ENCODE measurements around the gene LTBP3. TPM values are rescaled to one million over a fixed set of nuclear protein-coding genes. Genes with fewer than 3 reads are reported as not detected.

LTBP3 gene
- total RNA-seq, 2 experiments from 2014 or later: 11.2 to 13.8 TPM

DNA sequence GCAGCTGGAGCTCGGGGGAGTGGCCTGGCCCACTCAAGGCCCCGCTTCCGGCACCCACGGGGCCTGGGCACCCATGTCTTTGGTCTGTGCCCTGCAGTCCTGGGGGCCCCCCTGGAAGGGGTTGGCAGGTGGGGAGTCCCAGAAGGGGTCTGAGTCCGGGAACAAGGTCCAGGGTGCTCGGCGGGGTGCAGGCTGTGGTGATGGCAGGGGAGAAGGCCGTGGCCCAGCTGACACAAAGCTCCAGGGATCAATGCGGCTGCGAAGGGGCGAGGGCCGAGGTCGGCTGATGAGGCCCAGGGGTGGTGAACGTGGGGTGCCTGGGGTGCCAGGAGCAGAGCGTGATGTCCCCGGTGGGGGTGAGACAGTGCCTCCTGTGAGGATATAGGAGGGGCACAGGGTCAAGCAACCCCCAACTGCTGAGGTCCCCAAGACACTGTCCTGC, 40.1 kb upstream of the LTBP3 start:
- ChIA-PET CTCF (ENCODE audit: unreplicated experiment) (no interaction called here), POLR2A (no interaction called here)
- no peaks in the 10 kb centered on the region for H3K9me2 ChIP-seq (ENCODE audit: insufficient read depth, low read length)
- H3K4me3 ChIP-seq (ENCODE audit: low read depth, low read length, poor library complexity, severe bottlenecking): no peak overlapping the region
- DNase-seq (ENCODE audit: low spot score): no peak
- no peak overlapping the region for H3K4me2 ChIP-seq (ENCODE audit: low read length)
- TF ChIP-seq, protein P1, sequence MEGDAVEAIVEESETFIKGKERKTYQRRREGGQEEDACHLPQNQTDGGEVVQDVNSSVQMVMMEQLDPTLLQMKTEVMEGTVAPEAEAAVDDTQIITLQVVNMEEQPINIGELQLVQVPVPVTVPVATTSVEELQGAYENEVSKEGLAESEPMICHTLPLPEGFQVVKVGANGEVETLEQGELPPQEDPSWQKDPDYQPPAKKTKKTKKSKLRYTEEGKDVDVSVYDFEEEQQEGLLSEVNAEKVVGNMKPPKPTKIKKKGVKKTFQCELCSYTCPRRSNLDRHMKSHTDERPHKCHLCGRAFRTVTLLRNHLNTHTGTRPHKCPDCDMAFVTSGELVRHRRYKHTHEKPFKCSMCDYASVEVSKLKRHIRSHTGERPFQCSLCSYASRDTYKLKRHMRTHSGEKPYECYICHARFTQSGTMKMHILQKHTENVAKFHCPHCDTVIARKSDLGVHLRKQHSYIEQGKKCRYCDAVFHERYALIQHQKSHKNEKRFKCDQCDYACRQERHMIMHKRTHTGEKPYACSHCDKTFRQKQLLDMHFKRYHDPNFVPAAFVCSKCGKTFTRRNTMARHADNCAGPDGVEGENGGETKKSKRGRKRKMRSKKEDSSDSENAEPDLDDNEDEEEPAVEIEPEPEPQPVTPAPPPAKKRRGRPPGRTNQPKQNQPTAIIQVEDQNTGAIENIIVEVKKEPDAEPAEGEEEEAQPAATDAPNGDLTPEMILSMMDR (conservative IDR thresholded peaks at IDR 0.05; ENCODE audit: low read length): no peak
- no peak for TF ChIP-seq EZH2phosphoT487 (IDR thresholded peaks at IDR 0.05; ENCODE audit: borderline replicate concordance, low read depth, low read length)
- H3K36me3 ChIP-seq (ENCODE audit: insufficient read depth, low read length): peaks cover 26% of the 10 kb centered on the region
- no peak overlapping the region for H3K27ac ChIP-seq (ENCODE audit: low read depth, low read length, poor library complexity, severe bottlenecking)
- H3K79me2 ChIP-seq (ENCODE audit: insufficient read depth, low read depth, low read length): no peaks in the 10 kb centered on the region
- intact Hi-C loops (cut with micrococcal nuclease; ENCODE audit: unreplicated experiment): no loop called here
- peaks cover 8% of the 10 kb centered on the region for H3K4me1 ChIP-seq (ENCODE audit: insufficient read depth, low read length, poor library complexity, severe bottlenecking)
- H2AFZ ChIP-seq (ENCODE audit: low read length): no peak overlapping the region
- H4K20me1 ChIP-seq (ENCODE audit: insufficient read depth, low read length): no peaks in the 10 kb centered on the region
- no peaks in the 10 kb centered on the region for H3K9me3 ChIP-seq (ENCODE audit: low read length)
- BruUV-seq (replicated peaks): no TSS peak

DNA sequence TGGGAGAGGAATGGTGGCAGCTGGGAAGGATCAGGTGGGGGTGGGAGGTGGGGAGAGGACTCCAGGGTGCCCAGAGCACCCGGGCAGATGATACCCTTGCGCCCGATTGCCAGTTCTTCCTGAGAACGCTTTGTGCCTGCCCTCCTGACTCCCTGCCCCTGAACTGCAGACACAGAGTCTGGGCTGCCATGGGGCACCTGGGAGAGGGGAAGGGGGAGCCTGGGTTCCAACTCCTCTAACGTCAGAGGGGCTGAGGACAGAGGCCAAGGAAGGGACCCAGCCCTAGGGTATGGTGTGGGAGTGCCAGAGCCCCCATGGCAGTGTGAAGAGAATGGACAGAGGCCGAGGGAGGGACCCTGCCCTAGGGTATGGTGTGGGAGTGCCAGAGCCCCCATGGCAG, 38.4 kb upstream of the LTBP3 start:
- BruUV-seq (replicated peaks): no TSS peak
- no peak for DNase-seq (ENCODE audit: low spot score)
- ChIA-PET POLR2A (no interaction called here), CTCF (ENCODE audit: unreplicated experiment) (no interaction called here)
- Histone ChIP-seq H2AFZ (ENCODE audit: low read length) (no peak overlapping the region), H3K36me3 (ENCODE audit: insufficient read depth, low read length) (peaks cover 19% of the 10 kb centered on the region; the same call in 1 of the 2 replicates), H3K9me2 (ENCODE audit: insufficient read depth, low read length) (no peaks in the 10 kb centered on the region), H3K79me2 (ENCODE audit: insufficient read depth, low read depth, low read length) (no peaks in the 10 kb centered on the region), H3K9me3 (ENCODE audit: low read length) (no peaks in the 10 kb centered on the region), H3K27ac (ENCODE audit: low read depth, low read length, poor library complexity, severe bottlenecking) (no peak overlapping the region), H3K4me1 (ENCODE audit: insufficient read depth, low read length, poor library complexity, severe bottlenecking) (no peaks in the 10 kb centered on the region), H3K4me2 (ENCODE audit: low read length) (no peak overlapping the region), H3K4me3 (ENCODE audit: low read depth, low read length, poor library complexity, severe bottlenecking) (no peak overlapping the region), H4K20me1 (ENCODE audit: insufficient read depth, low read length) (no peaks in the 10 kb centered on the region)
- intact Hi-C loops (cut with micrococcal nuclease; ENCODE audit: unreplicated experiment): no loop called here
- TF ChIP-seq EZH2phosphoT487 (IDR thresholded peaks at IDR 0.05; ENCODE audit: borderline replicate concordance, low read depth, low read length): no peak
- TF ChIP-seq, protein P1 (conservative IDR thresholded peaks at IDR 0.05; ENCODE audit: low read length): no peak

DNA sequence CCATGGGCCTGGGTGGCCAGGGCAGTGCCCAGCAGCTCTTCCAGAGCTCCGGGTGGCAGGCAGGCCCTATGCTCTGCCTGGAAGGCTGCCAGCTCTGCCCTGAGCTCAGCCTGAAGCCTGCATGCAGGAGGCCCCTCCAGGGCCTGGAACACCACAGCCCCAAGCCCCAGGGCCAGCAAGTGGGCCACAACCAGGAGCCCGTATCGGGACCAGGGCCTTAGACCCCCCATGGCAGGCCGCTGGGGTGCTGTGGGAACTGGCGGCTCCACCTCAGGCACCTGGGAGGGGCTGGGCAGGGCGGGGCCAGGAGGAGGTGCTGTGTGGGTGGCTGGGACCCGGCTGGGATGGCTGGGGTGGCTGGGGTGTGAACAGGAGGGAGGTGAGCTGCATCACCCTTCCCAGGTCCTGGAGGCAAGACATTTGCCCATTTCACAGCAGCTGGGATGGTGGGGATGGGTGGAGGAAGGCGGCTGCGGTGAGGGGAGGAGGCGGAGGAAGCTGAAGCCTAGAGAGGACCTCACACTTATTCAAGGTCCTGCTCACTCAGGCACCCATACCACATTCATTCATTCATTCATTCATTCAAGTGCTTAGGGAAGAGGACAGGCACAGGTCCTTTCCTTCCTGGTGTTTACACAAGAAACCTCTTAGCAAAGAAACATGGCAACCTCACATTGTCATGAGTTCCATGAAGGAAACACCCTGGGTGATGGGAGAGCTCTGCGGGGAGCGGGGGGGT, 37.6 kb upstream of the LTBP3 start, which contains the start of gene KCNK7:
Gene KCNK7, minus strand, starts transcription at position 258 of the 739 bp plus-strand sequence. Its CDS starts 28 bp downstream, at position 230.
- Histone ChIP-seq H3K4me1 (ENCODE audit: insufficient read depth, low read length, poor library complexity, severe bottlenecking) (no peaks in the 10 kb centered on the region), H3K4me3 (ENCODE audit: low read depth, low read length, poor library complexity, severe bottlenecking) (no peak within 1 kb of the TSS), H3K9me2 (ENCODE audit: insufficient read depth, low read length) (no peaks in the 10 kb centered on the region), H3K79me2 (ENCODE audit: insufficient read depth, low read depth, low read length) (no peaks in the 10 kb centered on the region), H3K4me2 (ENCODE audit: low read length) (no peak within 1 kb of the TSS), H4K20me1 (ENCODE audit: insufficient read depth, low read length) (no peaks in the 10 kb centered on the region), H2AFZ (ENCODE audit: low read length) (no peak within 1 kb of the TSS), H3K9me3 (ENCODE audit: low read length) (no peaks in the 10 kb centered on the region), H3K36me3 (ENCODE audit: insufficient read depth, low read length) (peaks cover 19% of the 10 kb centered on the region; the same call in 1 of the 2 replicates), H3K27ac (ENCODE audit: low read depth, low read length, poor library complexity, severe bottlenecking) (no peak within 1 kb of the TSS)
- TF ChIP-seq, protein P1 (conservative IDR thresholded peaks at IDR 0.05; ENCODE audit: low read length): no peak
- no peak for TF ChIP-seq EZH2phosphoT487 (IDR thresholded peaks at IDR 0.05; ENCODE audit: borderline replicate concordance, low read depth, low read length)
- no TSS peak for BruUV-seq (replicated peaks)
- DNase-seq (ENCODE audit: low spot score): no peak
- ChIA-PET POLR2A (no interaction called here), CTCF (ENCODE audit: unreplicated experiment) (no interaction called here)
- intact Hi-C loops (cut with micrococcal nuclease; ENCODE audit: unreplicated experiment): no loop called here

Data from OCI-LY7 (cell line).